Liver (tissue), 3 donors: Measurements from ENCODE around the gene PEX14.
A peak's percentile ranks its signal among the peaks of the same experiment; 100 is the strongest.

Experiments used
- ATF3 ChIP-seq: IDR thresholded peaks from 2 replicates; pipeline ENCODE4 v1.6.1; 2016; ENCODE audit warnings: antibody characterized with exemption
- CTCF ChIP-seq: fragments of 150-350 bp; IDR thresholded peaks from 2 replicates; pipeline ENCODE4 v1.5.1; 2017; ENCODE audit warnings: improper control_type of control experiment, low read depth, low read length; ENCODE audit not compliant: missing input control
- FOXA1 ChIP-seq: IDR thresholded peaks from 2 replicates; pipeline ENCODE4 v1.6.1; 2016; ENCODE audit warnings: antibody characterized with exemption
- JUND ChIP-seq, 2 donors: IDR thresholded peaks; 2 replicates each; pipeline ENCODE4 v1.6.1; 2016; ENCODE audit warnings: antibody characterized with exemption in 2 of 2
- MAX ChIP-seq: IDR thresholded peaks from 2 replicates; pipeline ENCODE4 v1.6.1; 2016; ENCODE audit warnings: antibody characterized with exemption
- RAD21 ChIP-seq, 2 donors: IDR thresholded peaks; 2 replicates each; pipeline ENCODE4 v1.6.1; 2016; ENCODE audit warnings: antibody characterized with exemption in 2 of 2, mild to moderate bottlenecking in 2 of 2
- REST ChIP-seq: IDR thresholded peaks from 2 replicates; pipeline ENCODE4 v1.6.1; 2016; ENCODE audit warnings: antibody characterized with exemption, mild to moderate bottlenecking
- RXRA ChIP-seq, 2 donors: IDR thresholded peaks; 2 replicates each; pipeline ENCODE4 v1.6.1; 2017 to 2018; ENCODE audit warnings: antibody characterized with exemption in 2 of 2, mild to moderate bottlenecking in 1 of 2
- SP1 ChIP-seq: IDR thresholded peaks from 2 replicates; pipeline ENCODE4 v1.6.1; 2018; ENCODE audit warnings: antibody characterized with exemption, mild to moderate bottlenecking
- TAF1 ChIP-seq: conservative IDR thresholded peaks from 2 replicates; pipeline ENCODE4 v1.6.1; 2016; ENCODE audit warnings: antibody characterized with exemption, mild to moderate bottlenecking
- YY1 ChIP-seq: IDR thresholded peaks from 2 replicates; pipeline ENCODE4 v1.6.1; 2016; ENCODE audit warnings: antibody characterized with exemption, mild to moderate bottlenecking
- ZBTB33 ChIP-seq: IDR thresholded peaks from 2 replicates; pipeline ENCODE4 v1.6.1; 2016; ENCODE audit warnings: antibody characterized with exemption
- donor health status: healthy.
- donor health status: healthy.

- TF ChIP-seq CTCF, result no peak
- TF ChIP-seq ATF3, result no peak
- no peak for TF ChIP-seq REST
- peak; percentile 75 for TF ChIP-seq YY1
- TF ChIP-seq FOXA1, result no peak
- peak; percentile 38 to 42 for TF ChIP-seq RAD21 (IDR thresholded peaks at IDR 0.05)
- TF ChIP-seq MAX, result peak; percentile 67
- no peak for TF ChIP-seq TAF1
- TF ChIP-seq RXRA (IDR thresholded peaks at IDR 0.05), result peak; percentile 5 to 80
- peak; percentile 49 for TF ChIP-seq SP1
- peak in 1 of 2 donors; percentile 57 for TF ChIP-seq JUND (IDR thresholded peaks at IDR 0.05)
- TF ChIP-seq ZBTB33, result peak; percentile 43
These were observed 116.3 kb downstream of the PEX14 start for GRCh38 chr1:10591010-10591409.
